Subcutaneous abdominal adipose tissue (tissue), 5 donors: ENCODE results near the gene NT5C.

Source experiments
- H3K27ac ChIP-seq: one replicate; pipeline ENCODE4 v1.7.0; 2013; ENCODE audit warnings: low read depth, mild to moderate bottlenecking, inconsistent platforms, low read length, moderate library complexity
- H3K27me3 ChIP-seq, 5 donors: one replicate each; pipeline ENCODE4 v1.7.0; 2013; ENCODE audit warnings: low read length in 5 of 5, inconsistent platforms in 1 of 5; ENCODE audit not compliant: control insufficient read depth in 5 of 5, insufficient read depth in 4 of 5
- H3K36me3 ChIP-seq, 5 donors: one replicate each; pipeline ENCODE4 v1.7.0; 2013; ENCODE audit warnings: low read length in 5 of 5; ENCODE audit not compliant: control insufficient read depth in 5 of 5, insufficient read depth in 5 of 5
- H3K4me1 ChIP-seq, 5 donors: one replicate each; pipeline ENCODE4 v1.7.0; 2013; ENCODE audit warnings: low read length in 5 of 5, mild to moderate bottlenecking in 3 of 5, moderate library complexity in 1 of 5; ENCODE audit not compliant: control insufficient read depth in 5 of 5, insufficient read depth in 5 of 5
- H3K4me3 ChIP-seq, 5 donors: one replicate each; pipeline ENCODE4 v1.7.0; 2013; ENCODE audit warnings: low read length in 5 of 5, low read depth in 1 of 5
- H3K9ac ChIP-seq, 5 donors: one replicate each; pipeline ENCODE4 v1.7.0; 2013; ENCODE audit warnings: low read length in 5 of 5, mild to moderate bottlenecking in 4 of 5, moderate library complexity in 3 of 5
- H3K9me3 ChIP-seq, 5 donors: one replicate each; pipeline ENCODE4 v1.7.0; 2013; ENCODE audit warnings: low read length in 5 of 5; ENCODE audit not compliant: control insufficient read depth in 5 of 5
- donor health status: healthy.
- donor health status: healthy.
- donor health status: healthy.
- donor health status: healthy.
- donor health status: healthy.

NT5C gene

DNA sequence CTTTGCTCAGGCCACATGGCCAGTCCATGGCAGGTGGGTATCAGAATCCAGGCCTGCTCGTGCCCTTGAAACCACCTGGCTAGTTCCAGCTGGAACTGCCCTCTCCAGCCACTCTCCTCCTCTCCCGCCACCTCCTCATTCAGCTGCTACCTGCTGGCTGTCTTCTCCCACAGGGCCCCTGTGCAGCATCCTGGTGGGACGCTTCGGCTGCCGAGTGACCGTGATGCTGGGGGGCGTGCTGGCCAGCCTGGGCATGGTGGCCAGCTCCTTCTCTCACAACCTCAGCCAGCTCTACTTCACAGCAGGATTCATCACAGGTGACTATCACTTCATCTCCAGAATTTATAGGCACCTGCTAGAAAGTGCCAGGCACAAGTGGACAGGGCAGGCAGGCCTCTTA lies 33.7 kb downstream of the NT5C start:
- peaks cover 0 to 17% (median 12%) of the 10 kb centered on the region in 5 donors for H3K4me1 ChIP-seq
- peaks cover 0 to 26% (median 16%) of the 10 kb centered on the region in 5 donors for H3K36me3 ChIP-seq
- H3K9ac ChIP-seq = no peak overlapping the region
- H3K9me3 ChIP-seq = no peaks in the 10 kb centered on the region
- no peak overlapping the region for H3K4me3 ChIP-seq
- no peak overlapping the region for H3K27ac ChIP-seq
- no peaks in the 10 kb centered on the region for H3K27me3 ChIP-seq

DNA sequence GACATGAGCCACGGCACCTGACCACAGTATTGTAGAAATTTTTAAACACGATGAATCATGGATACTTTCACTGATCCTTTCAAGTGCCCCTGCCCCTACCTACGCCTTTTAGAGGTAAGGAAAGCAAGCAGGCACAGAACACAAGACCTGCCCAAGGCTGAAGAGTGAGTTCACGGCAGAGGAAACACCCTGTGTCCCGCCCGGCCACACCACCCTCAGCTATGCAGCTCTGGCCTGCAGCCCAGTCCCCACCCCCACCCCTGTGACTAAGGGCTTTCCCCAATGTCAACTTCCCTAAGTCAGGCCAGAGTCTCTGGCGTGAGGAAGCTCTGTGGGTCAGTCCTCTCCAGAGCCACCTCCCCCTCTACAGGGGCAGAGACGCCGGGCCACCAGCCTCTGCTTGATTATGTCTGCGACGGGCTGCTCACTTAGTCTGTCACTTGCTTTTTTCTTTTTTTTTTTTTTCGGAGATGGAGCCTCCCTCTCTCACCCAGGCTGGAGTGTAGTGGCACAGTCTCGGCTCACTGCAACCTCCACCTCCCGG lies 35.4 kb downstream of the NT5C start:
- Histone ChIP-seq H3K4me3 (peak overlapping the region in 1 of 5 donors; percentile 24), H3K9me3 (no peaks in the 10 kb centered on the region), H3K4me1 (peaks cover 0 to 16% (median 13%) of the 10 kb centered on the region in 5 donors), H3K27me3 (no peaks in the 10 kb centered on the region), H3K27ac (no peak overlapping the region), H3K36me3 (peaks cover 0 to 26% (median 16%) of the 10 kb centered on the region in 5 donors), H3K9ac (no peak overlapping the region)

DNA sequence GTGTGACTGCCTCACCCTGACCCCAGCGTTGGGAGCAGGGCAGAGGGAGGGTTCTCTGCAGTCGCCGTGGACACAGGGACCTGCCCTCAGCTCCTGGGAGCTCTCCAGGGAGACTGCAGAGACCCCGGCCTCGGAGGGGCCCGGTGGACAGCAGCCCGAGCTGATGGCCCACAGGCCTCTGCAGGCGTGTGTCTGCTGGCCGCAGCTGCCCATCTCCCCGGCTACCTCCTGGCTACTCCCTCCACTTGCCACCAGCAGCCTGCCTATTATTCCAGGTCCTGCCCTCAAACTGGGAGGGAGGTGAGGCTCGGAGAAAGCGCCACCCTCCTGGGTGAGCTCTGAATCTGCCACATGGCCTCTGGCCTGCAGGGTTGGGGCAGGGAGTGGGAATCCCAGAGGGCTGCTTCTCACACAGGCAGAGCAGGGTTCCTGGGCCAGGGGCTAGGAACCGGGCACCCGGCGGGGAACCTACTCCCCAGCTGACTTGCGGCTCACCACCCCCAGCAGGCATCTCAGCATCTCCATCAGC lies 36.6 kb downstream of the NT5C start:
- H3K27me3 ChIP-seq = no peaks in the 10 kb centered on the region
- H3K27ac ChIP-seq = no peak overlapping the region
- peaks cover 0 to 17% (median 8%) of the 10 kb centered on the region in 5 donors for H3K36me3 ChIP-seq
- H3K9ac ChIP-seq = no peak overlapping the region
- H3K9me3 ChIP-seq = no peaks in the 10 kb centered on the region
- H3K4me3 ChIP-seq = no peak overlapping the region
- peaks cover 0 to 24% (median 17%) of the 10 kb centered on the region in 5 donors for H3K4me1 ChIP-seq

DNA sequence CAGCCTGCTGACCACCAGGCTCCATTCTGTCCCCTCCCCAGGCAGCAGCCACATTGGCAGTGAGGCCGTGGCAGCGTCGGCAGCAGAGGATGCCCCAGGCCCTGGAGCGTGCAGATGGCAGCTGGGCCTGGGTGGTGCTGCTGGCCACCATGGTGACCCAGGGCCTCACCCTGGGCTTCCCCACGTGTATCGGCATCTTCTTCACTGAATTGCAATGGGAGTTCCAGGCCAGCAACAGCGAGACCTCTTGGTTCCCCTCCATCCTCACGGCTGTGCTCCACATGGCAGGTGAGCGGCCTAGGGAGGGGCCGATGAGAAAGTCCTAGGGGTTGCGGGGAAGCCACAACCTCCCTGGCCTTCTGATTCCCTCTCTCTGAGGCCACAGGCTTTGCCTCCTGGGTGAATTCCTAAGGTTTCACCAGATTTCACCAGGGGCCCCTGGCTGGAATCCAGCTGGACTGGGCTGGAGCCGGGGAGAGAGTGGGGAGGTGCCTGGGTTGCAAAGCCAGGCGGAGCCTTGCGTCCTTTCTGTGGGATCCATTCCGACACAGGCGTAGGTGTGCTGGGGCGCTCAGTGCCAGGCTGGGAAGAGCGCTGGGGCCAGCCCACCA lies 37.9 kb downstream of the NT5C start:
- peaks cover 0 to 8% (median 1%) of the 10 kb centered on the region in 5 donors for H3K36me3 ChIP-seq
- H3K27me3 ChIP-seq = no peaks in the 10 kb centered on the region
- no peak overlapping the region for H3K9ac ChIP-seq
- H3K4me1 ChIP-seq = peaks cover 2 to 31% (median 23%) of the 10 kb centered on the region in 5 donors
- H3K9me3 ChIP-seq = no peaks in the 10 kb centered on the region
- H3K4me3 ChIP-seq = no peak overlapping the region
- no peak overlapping the region for H3K27ac ChIP-seq

DNA sequence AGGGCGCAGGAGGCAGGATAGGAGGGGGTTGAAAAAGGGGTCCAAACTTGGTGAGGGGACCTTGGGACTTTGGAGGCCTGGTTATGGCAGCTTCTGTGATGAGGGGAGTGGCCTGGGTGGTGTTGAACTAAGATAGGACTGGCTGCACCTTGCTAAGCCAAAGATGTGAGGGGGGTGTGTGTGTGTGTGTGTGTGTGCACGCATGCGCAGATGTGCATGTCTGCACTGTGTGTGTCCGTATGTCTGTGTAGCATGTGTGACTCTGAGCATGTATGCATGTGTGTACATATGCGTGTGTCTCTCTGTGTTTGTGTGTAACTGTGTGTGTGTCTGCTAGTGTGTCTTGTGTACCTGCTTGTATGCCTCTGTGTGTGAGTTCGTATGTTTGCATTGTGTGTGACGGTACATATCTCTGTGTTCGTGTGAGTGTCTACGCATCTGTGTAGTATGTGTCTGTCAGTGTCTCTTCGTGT lies 39.7 kb downstream of the NT5C start:
- peaks cover 3 to 48% (median 37%) of the 10 kb centered on the region in 5 donors for H3K4me1 ChIP-seq
- H3K27ac ChIP-seq = no peak overlapping the region
- peak overlapping the region in 1 of 5 donors; percentile 11 for H3K9ac ChIP-seq
- H3K27me3 ChIP-seq = no peaks in the 10 kb centered on the region
- no peaks in the 10 kb centered on the region for H3K36me3 ChIP-seq
- no peaks in the 10 kb centered on the region for H3K9me3 ChIP-seq
- peak overlapping the region in 1 of 5 donors; percentile 30 for H3K4me3 ChIP-seq

DNA sequence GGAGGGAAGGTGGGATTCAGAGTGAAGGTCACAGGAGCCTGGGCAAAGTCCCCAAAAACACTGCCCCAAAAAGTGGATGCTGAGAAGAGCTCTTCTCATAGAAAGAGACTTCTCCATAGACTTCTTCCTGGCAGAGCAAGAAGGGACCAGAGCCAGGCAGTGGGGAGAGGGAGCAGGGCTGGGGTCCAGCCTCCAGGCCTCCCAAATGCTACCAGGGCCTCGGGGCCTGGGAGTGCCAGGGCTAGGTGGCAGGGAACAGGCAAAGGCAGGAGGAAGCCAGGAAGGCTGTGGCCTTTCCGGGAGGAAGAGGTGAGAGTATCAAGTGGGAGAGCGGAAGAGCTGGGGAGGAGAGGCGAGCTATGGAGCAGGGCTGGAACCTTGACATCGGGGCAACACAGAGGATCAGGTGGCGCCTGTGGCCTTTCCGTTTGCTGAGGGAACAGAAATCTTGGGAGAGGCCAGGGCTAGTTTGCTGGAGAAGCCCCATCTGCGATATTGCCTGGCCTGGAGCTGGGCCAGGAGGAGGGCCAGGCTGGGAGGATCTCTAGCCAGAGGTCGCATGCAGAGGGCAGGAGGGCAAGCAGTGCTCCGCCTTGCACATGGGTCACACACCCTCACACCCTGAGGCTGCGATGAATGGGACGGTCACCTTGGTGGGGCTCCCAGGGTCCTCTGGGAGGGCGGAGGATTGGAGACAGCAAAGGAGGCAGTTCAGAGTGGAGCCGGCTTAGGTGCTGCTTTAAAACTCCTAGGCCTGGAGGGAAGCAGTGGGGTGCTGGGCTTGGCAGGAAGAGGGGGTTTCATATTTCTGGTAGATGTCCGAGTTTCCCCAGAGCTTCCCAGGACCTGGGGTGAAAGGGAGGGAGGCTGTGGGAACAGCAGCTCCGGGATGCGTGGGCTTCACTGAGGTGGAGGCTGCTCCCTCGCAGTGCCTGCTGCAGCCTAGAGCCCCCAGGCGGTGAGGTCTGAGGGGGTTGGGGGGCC lies 40.4 kb downstream of the NT5C start:
- Histone ChIP-seq H3K4me1 (peaks cover 3 to 48% (median 35%) of the 10 kb centered on the region in 5 donors), H3K36me3 (no peaks in the 10 kb centered on the region), H3K9me3 (no peaks in the 10 kb centered on the region), H3K27ac (peak overlapping the region; percentile 4), H3K27me3 (no peaks in the 10 kb centered on the region), H3K9ac (peak overlapping the region in 2 of 5 donors; percentile 11 to 71), H3K4me3 (peak overlapping the region in 3 of 5 donors; percentile 13 to 38 (median 30))

DNA sequence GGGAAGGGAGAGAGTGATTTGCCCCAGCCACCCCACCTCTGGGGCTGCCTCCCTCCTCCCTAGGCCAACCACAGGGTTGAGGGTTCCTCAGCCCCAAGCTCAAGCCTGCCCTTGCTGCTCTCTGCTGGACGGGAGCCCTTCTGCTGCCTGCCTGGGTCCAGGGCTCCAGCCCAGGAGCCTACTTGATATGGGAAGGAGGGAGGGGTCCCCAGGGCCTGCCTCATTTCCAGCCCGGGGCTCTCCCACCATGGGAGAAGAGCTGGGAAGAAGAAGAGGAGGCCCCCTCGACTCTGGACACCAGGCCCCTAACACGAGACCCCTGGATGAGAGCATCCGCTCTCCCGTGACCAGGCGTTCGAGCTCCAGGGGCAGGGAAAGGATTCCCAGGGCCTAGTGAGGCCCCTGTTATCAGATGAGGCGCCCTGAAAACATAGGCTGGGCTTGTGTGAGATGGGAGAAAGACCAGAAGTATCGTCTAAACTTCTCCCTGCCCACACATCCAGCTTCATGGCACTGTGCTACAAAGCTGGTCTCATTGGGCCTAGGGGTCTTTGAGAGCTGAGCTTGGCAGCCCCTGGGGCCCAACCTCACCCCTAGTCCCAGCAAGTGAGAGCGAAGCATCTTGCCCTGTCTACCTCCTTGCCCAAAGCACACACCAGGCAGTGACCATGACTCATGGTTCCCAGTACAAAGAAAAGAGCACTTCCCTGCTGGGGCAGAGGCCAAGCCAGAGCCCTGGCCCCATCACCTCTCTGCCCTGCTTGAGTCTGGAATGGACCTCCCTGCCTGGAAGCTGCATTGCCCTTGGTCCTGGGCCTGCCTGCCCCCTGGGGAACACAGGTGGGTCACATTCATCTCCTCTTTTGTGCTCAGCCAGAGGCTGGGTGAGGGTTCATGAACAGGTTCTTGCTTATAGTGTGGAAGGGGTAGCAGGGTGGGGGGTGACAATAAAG lies 42.8 kb downstream of the NT5C start:
- Histone ChIP-seq H3K27ac (peak overlapping the region; percentile 60), H3K4me1 (peaks cover 3 to 46% (median 31%) of the 10 kb centered on the region in 5 donors), H3K9ac (peak overlapping the region; percentile 38 to 84 (median 80)), H3K9me3 (no peaks in the 10 kb centered on the region), H3K4me3 (peak overlapping the region; percentile 65 to 77 (median 69)), H3K36me3 (no peaks in the 10 kb centered on the region), H3K27me3 (no peaks in the 10 kb centered on the region)

DNA sequence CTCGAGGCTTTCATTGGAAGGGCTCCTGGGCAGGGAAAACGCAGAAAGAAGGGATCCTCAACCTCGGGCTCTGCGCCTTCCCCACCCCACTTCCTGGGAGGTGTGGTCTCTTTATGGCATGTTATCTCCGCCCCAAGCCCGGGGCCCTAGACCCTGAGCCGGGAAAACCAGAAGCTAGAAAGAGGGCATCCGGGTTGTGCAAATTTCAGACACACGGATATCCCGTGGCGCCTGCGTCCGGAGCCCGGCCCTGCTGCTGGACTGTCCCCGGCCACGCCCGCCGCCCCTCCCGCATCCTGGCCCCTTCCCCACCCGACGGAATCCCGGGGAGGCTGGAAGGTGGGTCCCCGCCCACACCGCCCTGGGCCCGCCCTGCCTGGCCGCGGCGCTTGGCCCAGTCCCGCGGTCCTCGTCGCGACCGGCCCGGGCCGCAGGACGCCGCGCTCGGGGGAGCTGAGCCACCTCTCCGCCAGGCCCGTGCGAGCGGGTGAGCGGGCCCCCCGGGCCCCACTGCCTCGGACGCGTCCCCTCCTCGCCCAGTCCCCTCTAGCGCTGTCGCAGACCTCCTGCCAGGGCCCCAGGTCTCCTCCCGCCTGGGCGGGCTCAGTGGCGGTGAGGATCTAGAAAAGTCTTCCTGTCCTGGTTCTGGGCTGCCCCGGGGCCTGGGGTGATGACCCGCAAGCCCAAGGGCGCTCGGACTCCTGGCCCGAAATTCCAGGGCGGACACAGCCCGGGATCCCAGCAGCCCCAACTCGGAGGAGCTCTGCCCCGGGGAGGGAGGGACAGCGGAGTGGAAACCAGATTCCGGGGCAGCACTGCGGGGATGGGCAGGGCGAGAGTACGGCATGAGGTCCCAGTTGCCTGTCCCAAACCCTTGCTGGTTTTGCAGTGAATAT lies 43.7 kb downstream of the NT5C start, which contains the start of gene SLC16A5:
Gene SLC16A5 (plus strand): TSS at position 397 of the 896 bp plus-strand sequence. CDS start 5,683 bp downstream, outside the sequence.
- H3K27ac ChIP-seq = peak within 1 kb of the TSS; percentile 60
- H3K36me3 ChIP-seq = no peaks in the 10 kb centered on the region
- H3K9ac ChIP-seq = peak within 1 kb of the TSS; percentile 38 to 84 (median 80)
- no peaks in the 10 kb centered on the region for H3K9me3 ChIP-seq
- H3K27me3 ChIP-seq = no peaks in the 10 kb centered on the region
- peak within 1 kb of the TSS; percentile 65 to 77 (median 69) for H3K4me3 ChIP-seq
- H3K4me1 ChIP-seq = peaks cover 3 to 46% (median 31%) of the 10 kb centered on the region in 5 donors
